ENCODE data around the gene EIF4G3. TPM values are rescaled to one million over a fixed set of nuclear protein-coding genes. Genes with fewer than 3 reads are reported as not detected.
A peak's percentile ranks its signal among the peaks of the same experiment; 100 is the strongest.

Gene EIF4G3
- total RNA-seq, 4 donors from 2014 or later: 41.2 to 57.3 (median 50.0) TPM

DNA sequence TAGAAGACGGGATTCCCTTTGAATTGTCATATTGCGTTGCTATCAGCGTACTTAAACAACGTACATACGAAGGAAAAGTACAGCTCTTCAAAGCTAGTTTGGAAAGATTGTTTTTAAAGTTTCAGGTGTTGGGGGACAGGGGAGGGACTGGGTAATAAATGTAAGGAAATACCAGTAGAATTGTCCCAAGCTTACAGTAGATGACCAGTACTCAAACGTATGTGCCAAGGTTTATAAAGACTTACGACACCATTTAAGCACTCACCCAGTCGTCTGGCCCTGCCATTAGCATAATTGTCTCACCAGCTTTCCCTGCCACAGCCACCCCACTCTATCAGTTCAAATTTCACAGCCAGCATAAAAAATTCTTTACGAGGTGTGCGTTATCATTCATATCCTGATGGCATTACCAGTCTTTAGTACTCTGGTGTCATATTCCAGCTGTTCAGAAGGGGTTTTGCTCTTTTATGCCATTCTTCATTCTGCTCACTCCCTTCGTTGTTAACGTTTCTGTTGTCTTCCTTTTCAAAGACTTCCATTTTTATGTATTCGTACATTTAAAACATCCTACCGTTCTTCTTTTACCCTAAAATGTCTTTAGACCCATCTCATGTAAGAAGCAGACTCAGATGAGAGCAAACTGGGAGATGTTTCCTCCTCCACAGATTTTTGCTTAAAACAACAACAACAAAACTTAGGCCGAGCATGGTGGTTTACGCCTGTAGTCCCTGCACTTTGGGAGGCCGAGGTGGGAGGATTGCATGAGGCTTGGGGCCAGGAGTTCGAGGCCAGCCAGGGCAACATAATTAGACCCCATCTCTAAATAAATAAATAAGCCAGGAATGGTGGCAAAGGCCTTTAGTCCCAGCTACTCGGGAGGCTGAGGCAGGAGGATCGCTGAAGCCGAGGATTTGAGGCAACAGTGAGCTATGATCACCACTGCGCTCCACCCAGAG, 388.6 kb downstream of the EIF4G3 start:
- DNase-seq (ENCODE audit: low spot score in 2 of 2): no peak
- 40 to 41% methylated on average over 22 of the region's 22 CpGs for WGBS, 2 donors
- peak overlapping the region; percentile 96 to 99 (median 98) for H3K27ac ChIP-seq
- H3K27me3 ChIP-seq: no peaks in the 10 kb centered on the region
- peaks cover 4 to 34% (median 13%) of the 10 kb centered on the region in 4 donors for H3K4me1 ChIP-seq
- H3K36me3 ChIP-seq: no peaks in the 10 kb centered on the region
- TF ChIP-seq, protein P1, sequence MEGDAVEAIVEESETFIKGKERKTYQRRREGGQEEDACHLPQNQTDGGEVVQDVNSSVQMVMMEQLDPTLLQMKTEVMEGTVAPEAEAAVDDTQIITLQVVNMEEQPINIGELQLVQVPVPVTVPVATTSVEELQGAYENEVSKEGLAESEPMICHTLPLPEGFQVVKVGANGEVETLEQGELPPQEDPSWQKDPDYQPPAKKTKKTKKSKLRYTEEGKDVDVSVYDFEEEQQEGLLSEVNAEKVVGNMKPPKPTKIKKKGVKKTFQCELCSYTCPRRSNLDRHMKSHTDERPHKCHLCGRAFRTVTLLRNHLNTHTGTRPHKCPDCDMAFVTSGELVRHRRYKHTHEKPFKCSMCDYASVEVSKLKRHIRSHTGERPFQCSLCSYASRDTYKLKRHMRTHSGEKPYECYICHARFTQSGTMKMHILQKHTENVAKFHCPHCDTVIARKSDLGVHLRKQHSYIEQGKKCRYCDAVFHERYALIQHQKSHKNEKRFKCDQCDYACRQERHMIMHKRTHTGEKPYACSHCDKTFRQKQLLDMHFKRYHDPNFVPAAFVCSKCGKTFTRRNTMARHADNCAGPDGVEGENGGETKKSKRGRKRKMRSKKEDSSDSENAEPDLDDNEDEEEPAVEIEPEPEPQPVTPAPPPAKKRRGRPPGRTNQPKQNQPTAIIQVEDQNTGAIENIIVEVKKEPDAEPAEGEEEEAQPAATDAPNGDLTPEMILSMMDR (IDR thresholded peaks at IDR 0.05): no peak
- TF ChIP-seq EP300 (IDR thresholded peaks at IDR 0.05): no peak
- no peak for TF ChIP-seq POLR2A (IDR thresholded peaks at IDR 0.05)
- no peaks in the 10 kb centered on the region for H3K9me3 ChIP-seq
- peak overlapping the region; percentile 69 to 96 (median 90) for H3K4me3 ChIP-seq

DNA sequence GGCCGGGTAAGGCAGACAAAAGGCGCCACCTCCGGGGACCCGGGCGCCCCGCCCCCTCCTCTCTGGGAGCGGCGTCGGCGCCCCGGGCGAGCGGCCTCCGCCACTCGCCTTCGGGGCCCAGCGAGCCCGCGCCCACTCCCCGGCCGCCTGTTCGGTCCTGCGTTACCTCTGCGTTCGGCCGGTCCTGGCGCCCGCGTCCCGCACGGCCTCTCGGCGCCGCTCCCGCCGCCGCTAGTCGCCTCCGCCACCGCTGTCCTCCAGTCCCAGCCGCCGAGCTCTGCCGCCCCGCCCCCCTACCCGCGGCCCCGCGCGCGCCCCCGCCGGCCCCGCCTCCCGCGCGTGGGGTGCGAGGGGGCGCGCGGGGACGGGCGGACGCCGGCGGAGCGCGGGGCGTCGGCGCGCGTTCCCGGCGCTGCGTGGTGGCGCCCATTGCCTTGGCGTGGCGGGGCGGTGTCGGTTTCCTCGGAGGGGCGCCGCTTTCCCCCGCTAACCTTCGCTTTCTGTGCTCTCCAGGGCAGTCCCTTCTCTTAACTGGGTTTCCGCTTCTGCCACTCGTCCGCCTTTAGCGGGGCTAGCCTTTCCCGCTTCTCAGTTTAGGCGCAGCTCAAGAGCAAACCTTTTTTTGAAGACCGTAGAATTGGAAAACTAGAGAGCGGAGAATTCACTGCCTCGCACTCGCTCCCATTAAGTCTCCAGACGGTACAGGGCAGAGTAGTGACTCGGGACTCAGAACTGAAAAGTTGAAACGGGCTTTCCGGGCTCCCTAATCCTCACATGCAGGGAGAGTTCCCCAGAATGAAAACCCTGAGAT, 389.5 kb downstream of the EIF4G3 start, which contains the start of gene HP1BP3:
Gene HP1BP3, minus strand, starts transcription at position 279 of the 811 bp plus-strand sequence. CDS start 6,867 bp downstream, outside the sequence.
- Histone ChIP-seq H3K4me1 (peaks cover 4 to 42% (median 13%) of the 10 kb centered on the region in 4 donors), H3K9me3 (no peaks in the 10 kb centered on the region), H3K27ac (peak within 1 kb of the TSS; percentile 96 to 99 (median 98)), H3K36me3 (no peaks in the 10 kb centered on the region), H3K27me3 (no peaks in the 10 kb centered on the region), H3K4me3 (peak within 1 kb of the TSS; percentile 69 to 96 (median 90))
- TF ChIP-seq EP300 (IDR thresholded peaks at IDR 0.05): peak in 1 of 2 donors; percentile 40
- TF ChIP-seq POLR2A (IDR thresholded peaks at IDR 0.05): peak; percentile 3 to 68
- TF ChIP-seq, protein P1 (IDR thresholded peaks at IDR 0.05): no peak
- peak; percentile 60 to 68 for DNase-seq (ENCODE audit: low spot score in 2 of 2)
- 0% methylated on average over 23 to 30 of the region's 99 CpGs for WGBS, 2 donors

DNA sequence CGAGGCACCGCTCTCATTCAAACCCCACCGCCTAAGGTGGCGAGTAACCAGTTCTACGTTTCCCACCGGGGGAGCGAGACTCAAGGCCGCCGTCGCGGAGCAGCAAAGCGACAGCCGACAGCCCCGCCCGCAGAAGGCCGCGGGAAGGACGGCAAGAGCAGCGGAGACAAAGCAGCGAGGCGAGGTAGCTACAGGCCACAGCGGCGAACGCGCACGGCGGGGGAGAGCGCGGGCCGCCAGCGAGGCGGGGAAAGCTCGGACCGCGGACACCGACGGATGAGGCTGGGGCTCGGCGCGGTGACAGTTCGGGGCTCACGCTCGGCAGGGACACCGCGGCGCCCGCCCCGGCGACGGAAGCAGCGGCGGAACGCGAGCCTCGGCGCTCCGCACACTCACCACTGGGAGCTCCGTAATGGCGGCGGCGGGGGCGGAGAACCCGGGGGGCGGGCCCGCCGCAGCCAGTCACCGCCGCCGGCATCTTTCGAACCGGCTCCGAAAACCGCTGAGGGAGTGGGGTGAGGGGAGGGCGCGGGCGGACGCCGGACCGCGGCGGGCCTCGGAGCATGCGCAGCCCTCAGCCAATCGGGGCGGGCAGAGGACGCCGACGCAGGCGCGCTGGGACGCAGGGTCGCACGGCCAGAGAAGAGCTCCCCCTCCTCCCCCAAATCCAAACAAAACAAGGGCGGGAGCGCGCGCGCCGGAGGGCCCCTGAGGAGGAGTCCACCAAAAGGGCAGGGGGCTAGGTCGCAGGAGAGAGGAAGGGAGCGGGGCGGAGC, 390.3 kb downstream of the EIF4G3 start:
- H3K4me1 ChIP-seq: peaks cover 4 to 50% (median 14%) of the 10 kb centered on the region in 4 donors
- H3K27ac ChIP-seq: peak overlapping the region; percentile 96 to 99 (median 98)
- no peaks in the 10 kb centered on the region for H3K36me3 ChIP-seq
- peak; percentile 85 for DNase-seq (ENCODE audit: low spot score in 2 of 2)
- TF ChIP-seq EP300 (IDR thresholded peaks at IDR 0.05) (peak in 1 of 2 donors; percentile 85), POLR2A (IDR thresholded peaks at IDR 0.05) (peak; percentile 38 to 80)
- TF ChIP-seq, protein P1 (IDR thresholded peaks at IDR 0.05): peak in 2 of 5 experiments; percentile 12 to 29
- H3K4me3 ChIP-seq: peak overlapping the region; percentile 56 to 96 (median 90)
- WGBS, 2 donors: 1% methylated on average over 45 to 54 of the region's 102 CpGs
- H3K27me3 ChIP-seq: no peaks in the 10 kb centered on the region
- no peaks in the 10 kb centered on the region for H3K9me3 ChIP-seq

- H3K9me3 ChIP-seq: no peaks in the 10 kb centered on the region
- 0% methylated on average over 16 of the region's 16 CpGs for WGBS, 2 donors
- TF ChIP-seq, protein P1 (IDR thresholded peaks at IDR 0.05): no peak
- TF ChIP-seq POLR2A (IDR thresholded peaks at IDR 0.05) (no peak), EP300 (IDR thresholded peaks at IDR 0.05) (no peak)
- peak overlapping the region; percentile 56 to 96 (median 90) for H3K4me3 ChIP-seq
- no peaks in the 10 kb centered on the region for H3K36me3 ChIP-seq
- no peak for DNase-seq (ENCODE audit: low spot score in 2 of 2)
- peaks cover 4 to 55% (median 17%) of the 10 kb centered on the region in 4 donors for H3K4me1 ChIP-seq
- no peaks in the 10 kb centered on the region for H3K27me3 ChIP-seq
- peak overlapping the region; percentile 96 to 99 (median 98) for H3K27ac ChIP-seq
Observed at GRCh38 chr1:20785907-20786252, 390.8 kb downstream of the EIF4G3 start.
